ENCODE results near the gene TNFSF10.

GRCh38 chr3:172518929-172519640 is 4.1 kb downstream of the TNFSF10 start:
- no peak for TF ChIP-seq EZH2 (IDR thresholded peaks at IDR 0.05; ENCODE audit: borderline replicate concordance, low read length)
- TF ChIP-seq, protein P1, sequence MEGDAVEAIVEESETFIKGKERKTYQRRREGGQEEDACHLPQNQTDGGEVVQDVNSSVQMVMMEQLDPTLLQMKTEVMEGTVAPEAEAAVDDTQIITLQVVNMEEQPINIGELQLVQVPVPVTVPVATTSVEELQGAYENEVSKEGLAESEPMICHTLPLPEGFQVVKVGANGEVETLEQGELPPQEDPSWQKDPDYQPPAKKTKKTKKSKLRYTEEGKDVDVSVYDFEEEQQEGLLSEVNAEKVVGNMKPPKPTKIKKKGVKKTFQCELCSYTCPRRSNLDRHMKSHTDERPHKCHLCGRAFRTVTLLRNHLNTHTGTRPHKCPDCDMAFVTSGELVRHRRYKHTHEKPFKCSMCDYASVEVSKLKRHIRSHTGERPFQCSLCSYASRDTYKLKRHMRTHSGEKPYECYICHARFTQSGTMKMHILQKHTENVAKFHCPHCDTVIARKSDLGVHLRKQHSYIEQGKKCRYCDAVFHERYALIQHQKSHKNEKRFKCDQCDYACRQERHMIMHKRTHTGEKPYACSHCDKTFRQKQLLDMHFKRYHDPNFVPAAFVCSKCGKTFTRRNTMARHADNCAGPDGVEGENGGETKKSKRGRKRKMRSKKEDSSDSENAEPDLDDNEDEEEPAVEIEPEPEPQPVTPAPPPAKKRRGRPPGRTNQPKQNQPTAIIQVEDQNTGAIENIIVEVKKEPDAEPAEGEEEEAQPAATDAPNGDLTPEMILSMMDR (conservative IDR thresholded peaks at IDR 0.05 in 1 of 2, IDR thresholded peaks at IDR 0.05 in 1 of 2; ENCODE audit: extremely low read depth in 1 of 2, insufficient read depth in 1 of 2, low read depth in 1 of 2, low read length in 2 of 2), result no peak
